Measurements from ENCODE around the gene FTH1.
A peak's percentile ranks its signal among the peaks of the same experiment; 100 is the strongest.

The FTH1 gene

DNA sequence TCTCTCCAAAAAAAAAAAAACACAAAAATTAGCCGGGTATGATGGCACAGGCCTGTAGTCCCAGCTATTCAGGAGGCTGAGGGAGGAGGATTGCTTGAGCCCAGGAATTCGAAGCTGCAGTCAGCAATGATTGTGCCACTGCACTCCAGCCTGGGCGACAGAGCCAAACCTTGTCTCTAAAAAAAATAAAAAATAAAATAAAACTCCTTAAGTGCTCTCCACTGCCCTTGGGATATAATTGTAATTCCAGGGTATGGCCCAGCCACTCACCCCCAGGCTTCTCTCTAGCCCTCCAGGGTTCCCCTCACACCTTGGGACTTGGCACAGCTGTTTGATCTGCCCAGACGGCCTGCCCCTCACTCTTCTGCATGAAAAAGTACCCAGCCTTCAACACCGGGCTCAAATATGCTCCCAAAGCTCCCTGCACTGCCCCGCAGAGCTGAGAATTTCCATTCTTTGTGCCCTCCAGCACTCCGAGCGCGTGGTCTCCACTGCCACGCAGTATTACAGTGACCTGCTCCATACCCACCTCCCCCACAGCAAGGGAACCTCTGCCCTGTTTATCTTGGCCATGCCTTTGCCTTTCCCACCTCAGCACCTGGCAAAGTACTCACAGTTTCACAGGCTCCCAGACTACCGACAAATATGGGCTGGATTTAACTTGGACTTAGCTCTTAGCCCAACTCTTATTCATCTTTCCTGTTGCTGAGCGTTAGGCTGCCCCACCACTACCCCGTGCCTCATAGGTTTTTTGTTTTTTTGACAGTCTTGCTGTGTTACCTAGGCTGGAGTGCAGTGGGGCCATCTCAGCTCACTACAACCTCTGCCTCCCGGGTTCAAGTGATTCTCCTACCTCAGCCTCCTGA, 7.6 kb upstream of the FTH1 start:
- CTCF ChIA-PET, result interaction anchor here (15.0 kb wide), 1 partner anchor 109 kb away, joined by 146 read pairs; no protein-coding TSS in a partner anchor
- no peak for TF ChIP-seq CTCF (IDR thresholded peaks at IDR 0.05; ENCODE audit: insufficient read depth, low read length, missing control alignments)
- no peak for DNase-seq (ENCODE audit: low read depth, low spot score)
- POLR2A ChIA-PET, result interaction anchor here (1.4 kb wide), 1 partner anchor 8 kb away, joined by 6 read pairs; the partner anchor contains the start of gene FTH1
- no peak overlapping the region for H3K4me3 ChIP-seq (ENCODE audit: low read depth, low read length)

DNA sequence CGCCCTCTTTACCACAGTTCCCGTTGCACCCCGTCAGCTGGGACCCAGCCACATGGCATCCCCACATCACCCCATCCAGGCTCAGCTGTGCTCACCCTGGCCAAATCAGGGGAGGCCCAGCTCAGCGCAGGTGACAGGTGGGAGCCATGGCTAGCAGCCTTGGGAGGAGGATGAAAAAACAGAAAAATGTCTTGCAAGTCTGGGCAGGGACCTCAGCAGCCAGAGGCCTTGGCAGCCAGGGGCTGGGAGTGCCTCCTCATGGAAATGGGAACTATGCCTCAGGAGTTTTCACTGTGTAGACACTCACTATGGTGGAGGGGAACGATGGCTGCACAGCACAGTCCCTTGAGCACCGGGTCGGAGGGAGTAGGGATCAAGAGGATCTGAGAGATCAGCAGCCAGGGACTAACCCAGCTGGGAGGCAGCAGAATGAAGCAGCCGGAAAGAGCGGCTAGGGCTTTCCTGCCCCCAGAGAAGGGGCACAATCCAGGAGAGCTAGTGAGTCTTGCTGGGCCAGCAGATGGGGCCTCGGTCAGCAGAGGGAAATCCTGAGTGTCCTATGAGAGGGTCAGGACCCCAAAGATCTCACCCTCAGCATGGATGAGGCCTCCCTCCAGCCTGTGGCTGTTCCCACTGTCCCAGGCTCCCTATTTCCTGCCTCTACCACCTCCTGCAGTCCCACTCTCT, 6.2 kb upstream of the FTH1 start:
- no peak for DNase-seq (ENCODE audit: low read depth, low spot score)
- POLR2A ChIA-PET, result interaction anchor here (1.1 to 2.3 kb wide), 2 partner anchors 12 to 108 kb away, joined by 5 to 10 read pairs; no protein-coding TSS in a partner anchor

DNA sequence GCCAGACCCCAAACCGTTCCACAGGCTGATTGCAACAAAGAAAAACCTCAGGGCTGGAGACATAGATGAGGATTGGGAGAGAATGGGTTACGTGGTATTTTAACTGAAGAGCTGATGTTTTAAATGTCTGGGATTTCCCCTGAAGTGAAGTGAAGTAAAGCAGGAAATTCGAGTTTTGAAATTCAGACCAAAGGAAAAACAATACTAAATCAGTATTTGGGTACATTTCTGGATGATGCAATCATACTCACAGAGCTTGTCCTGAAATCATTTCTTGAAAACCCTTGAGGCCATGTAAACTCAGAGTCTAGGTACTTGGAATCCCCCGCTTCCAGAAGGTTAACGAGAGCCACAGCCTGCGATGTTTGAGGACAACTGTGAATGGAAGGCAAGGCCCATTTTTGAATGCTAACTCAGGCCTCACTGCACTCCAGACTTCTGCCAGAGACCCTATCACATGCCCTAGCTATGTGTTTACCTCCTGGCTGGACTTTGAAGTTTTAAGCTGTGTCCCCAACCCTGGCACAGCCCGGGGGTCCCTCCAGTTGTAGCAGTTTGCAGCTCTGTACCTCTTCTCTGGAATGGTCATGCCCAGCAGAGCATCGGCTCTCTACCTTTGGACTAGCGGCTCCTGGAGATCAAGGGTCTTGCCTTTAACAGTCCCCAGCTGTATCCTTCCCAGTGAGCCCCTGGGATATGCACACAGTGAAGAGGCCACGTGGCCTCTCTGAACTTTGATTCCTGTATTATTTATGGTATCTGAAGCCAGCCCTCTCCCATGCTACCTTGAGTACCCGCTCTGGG, 5.4 kb upstream of the FTH1 start:
- TF ChIP-seq CTCF (IDR thresholded peaks at IDR 0.05; ENCODE audit: insufficient read depth, low read length, missing control alignments), result no peak
- ChIA-PET POLR2A (interaction anchor here (1.1 to 2.3 kb wide), 3 partner anchors 11 to 869 kb away, joined by 3 to 10 read pairs (median 5); no protein-coding TSS in a partner anchor), CTCF (interaction anchor here (1.6 to 15.0 kb wide), 5 partner anchors 13 to 135 kb away, joined by 4 to 146 read pairs (median 9); no protein-coding TSS in a partner anchor)
- no peak overlapping the region for H3K4me3 ChIP-seq (ENCODE audit: low read depth, low read length)
- peak; percentile 89 for DNase-seq (ENCODE audit: low read depth, low spot score)

More for the DNA sequence above, 6.2 kb upstream of the FTH1 start:
- no peak overlapping the region for H3K4me3 ChIP-seq (ENCODE audit: low read depth, low read length)
- CTCF ChIA-PET, result interaction anchor here (2.3 to 15.0 kb wide), 3 partner anchors 26 to 110 kb away, joined by 9 to 146 read pairs (median 66); no protein-coding TSS in a partner anchor
- no peak for TF ChIP-seq CTCF (IDR thresholded peaks at IDR 0.05; ENCODE audit: insufficient read depth, low read length, missing control alignments)

- POLR2A ChIA-PET, result interaction anchor here (1.1 to 2.3 kb wide), 4 partner anchors 10 to 869 kb away, joined by 3 to 10 read pairs (median 4); no protein-coding TSS in a partner anchor
- TF ChIP-seq CTCF (IDR thresholded peaks at IDR 0.05; ENCODE audit: insufficient read depth, low read length, missing control alignments), result no peak
- no peak for DNase-seq (ENCODE audit: low read depth, low spot score)
- CTCF ChIA-PET, result interaction anchor here (1.4 to 15.0 kb wide), 7 partner anchors 14 to 136 kb away, joined by 3 to 146 read pairs (median 8); partner anchors contain the start of gene BEST1
- no peak overlapping the region; the same call in 1 of the 2 replicates for H3K4me3 ChIP-seq (ENCODE audit: low read depth, low read length)
Observed at GRCh38 chr11:61972112-61972671, 4.8 kb upstream of the FTH1 start.

GRCh38 chr11:61971248-61972111, 4.0 kb upstream of the FTH1 start:
- TF ChIP-seq CTCF (IDR thresholded peaks at IDR 0.05; ENCODE audit: insufficient read depth, low read length, missing control alignments), result peak; percentile 1
- ChIA-PET CTCF (interaction anchor here (1.4 to 15.0 kb wide), 8 partner anchors 14 to 136 kb away, joined by 3 to 146 read pairs (median 8); partner anchors contain the start of gene BEST1), POLR2A (interaction anchor here (1.1 to 2.3 kb wide), 5 partner anchors 9 to 870 kb away, joined by 3 to 10 read pairs (median 3); partner anchors contain the start of gene FADS2)
- peak; percentile 95 for DNase-seq (ENCODE audit: low read depth, low spot score)
- H3K4me3 ChIP-seq (ENCODE audit: low read depth, low read length), result no peak overlapping the region

All from AG04449 (cell line).